ENCODE measurements around the gene SNAPC3. TPM values are rescaled to one million over a fixed set of nuclear protein-coding genes. Genes with fewer than 3 reads are reported as not detected.

SNAPC3 gene
- polyA plus RNA-seq, 1 donor from 2014 or later = 96.6 TPM

DNA sequence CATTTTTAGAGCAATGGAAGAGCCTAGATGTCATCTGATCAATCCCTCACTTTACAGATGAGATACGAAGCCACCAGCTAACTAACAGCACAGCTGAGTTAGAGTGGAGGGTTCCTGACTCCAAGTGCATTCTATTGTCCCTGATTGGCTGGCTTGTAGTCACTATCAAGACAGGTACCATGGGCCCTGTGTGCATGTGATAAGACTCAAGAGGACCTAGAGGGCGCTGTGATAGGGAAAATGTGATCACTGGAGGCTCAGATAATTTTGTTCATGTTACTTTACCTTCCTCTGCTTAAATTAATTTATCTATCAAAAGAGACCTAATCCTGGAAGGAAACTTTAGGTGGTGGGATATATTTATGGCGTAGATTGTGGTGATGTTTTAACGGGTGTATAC is 19.5 kb upstream of the SNAPC3 start:
- no peaks in the 10 kb centered on the region for H3K27me3 ChIP-seq (ENCODE audit: insufficient read depth, low read depth, low read length)
- H3K4me3 ChIP-seq (ENCODE audit: low read length) = no peak overlapping the region
- TF ChIP-seq POLR2AphosphoS5 (IDR thresholded peaks at IDR 0.05) = no peak
- TF ChIP-seq SMC3 (conservative IDR thresholded peaks at IDR 0.05; ENCODE audit: poor library complexity) = no peak
- no peak for TF ChIP-seq EZH2 (IDR thresholded peaks at IDR 0.05; ENCODE audit: borderline replicate concordance, insufficient read depth, low read length, poor library complexity, severe bottlenecking)
- TF ChIP-seq EP300 (conservative IDR thresholded peaks at IDR 0.05; ENCODE audit: poor library complexity, severe bottlenecking) = no peak
- TF ChIP-seq MXI1 (conservative IDR thresholded peaks at IDR 0.05; ENCODE audit: poor library complexity, severe bottlenecking) = no peak
- no peak for TF ChIP-seq TAF1 (IDR thresholded peaks at IDR 0.05; ENCODE audit: low read depth)
- no peak for TF ChIP-seq CTCF (IDR thresholded peaks at IDR 0.05; ENCODE audit: poor library complexity, severe bottlenecking)
- no peak for TF ChIP-seq REST (IDR thresholded peaks at IDR 0.05; ENCODE audit: borderline replicate concordance)
- TF ChIP-seq RAD21 (conservative IDR thresholded peaks at IDR 0.05) = no peak
- H3K36me3 ChIP-seq (ENCODE audit: insufficient read depth, low read length) = no peaks in the 10 kb centered on the region
- H3K4me2 ChIP-seq (ENCODE audit: low read length) = no peak overlapping the region
- no peak overlapping the region for H3K27ac ChIP-seq (ENCODE audit: low read length)
- H4K20me1 ChIP-seq (ENCODE audit: insufficient read depth) = no peaks in the 10 kb centered on the region
- no peaks in the 10 kb centered on the region for H3K9me3 ChIP-seq (ENCODE audit: low read length)
- no peaks in the 10 kb centered on the region for H3K79me2 ChIP-seq (replicated peaks; ENCODE audit: insufficient read depth, low read length)
- no peaks in the 10 kb centered on the region for H3K9me2 ChIP-seq (ENCODE audit: insufficient read depth, low read length)
- no peaks in the 10 kb centered on the region for H3F3A ChIP-seq (ENCODE audit: insufficient read depth, low read length, poor library complexity, severe bottlenecking)
- no peak overlapping the region for H3K9ac ChIP-seq (ENCODE audit: low read length)
- H2AFZ ChIP-seq (ENCODE audit: low read depth, low read length) = no peak overlapping the region

DNA sequence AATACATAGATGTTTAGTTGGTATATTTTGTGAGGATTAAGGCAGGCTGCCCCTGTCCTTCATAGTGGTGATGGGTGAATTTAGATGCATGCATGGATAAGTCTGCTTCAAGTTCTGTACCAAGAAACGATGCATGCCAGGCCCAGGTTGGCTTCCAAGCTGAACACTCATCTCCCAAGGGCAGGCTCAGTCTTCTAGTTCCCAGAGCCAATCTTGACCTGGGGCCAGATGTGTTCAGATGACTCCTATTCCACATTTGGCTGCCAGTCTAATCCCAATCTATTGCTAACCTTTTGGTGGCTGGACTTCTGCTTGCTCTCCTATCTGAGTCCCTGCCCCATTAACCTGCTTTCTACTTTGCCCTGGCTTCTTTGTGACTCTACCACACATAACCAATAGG is 18.5 kb upstream of the SNAPC3 start:
- Histone ChIP-seq H3K79me2 (replicated peaks; ENCODE audit: insufficient read depth, low read length) (no peaks in the 10 kb centered on the region), H3K27me3 (ENCODE audit: insufficient read depth, low read depth, low read length) (no peaks in the 10 kb centered on the region), H2AFZ (ENCODE audit: low read depth, low read length) (no peak overlapping the region), H3K9ac (ENCODE audit: low read length) (no peak overlapping the region), H3K9me2 (ENCODE audit: insufficient read depth, low read length) (no peaks in the 10 kb centered on the region), H3F3A (ENCODE audit: insufficient read depth, low read length, poor library complexity, severe bottlenecking) (no peaks in the 10 kb centered on the region), H3K36me3 (ENCODE audit: insufficient read depth, low read length) (no peaks in the 10 kb centered on the region), H3K27ac (ENCODE audit: low read length) (no peak overlapping the region), H3K9me3 (ENCODE audit: low read length) (no peaks in the 10 kb centered on the region), H4K20me1 (ENCODE audit: insufficient read depth) (no peaks in the 10 kb centered on the region), H3K4me2 (ENCODE audit: low read length) (no peak overlapping the region), H3K4me3 (ENCODE audit: low read length) (no peak overlapping the region)
- TF ChIP-seq CTCF (IDR thresholded peaks at IDR 0.05; ENCODE audit: poor library complexity, severe bottlenecking) (no peak), TAF1 (IDR thresholded peaks at IDR 0.05; ENCODE audit: low read depth) (no peak), MXI1 (conservative IDR thresholded peaks at IDR 0.05; ENCODE audit: poor library complexity, severe bottlenecking) (no peak), REST (IDR thresholded peaks at IDR 0.05; ENCODE audit: borderline replicate concordance) (no peak), EP300 (conservative IDR thresholded peaks at IDR 0.05; ENCODE audit: poor library complexity, severe bottlenecking) (no peak), SMC3 (conservative IDR thresholded peaks at IDR 0.05; ENCODE audit: poor library complexity) (no peak), EZH2 (IDR thresholded peaks at IDR 0.05; ENCODE audit: borderline replicate concordance, insufficient read depth, low read length, poor library complexity, severe bottlenecking) (no peak)
